NCI-H187 treated with DMSO at 0.1 percent for 48 hours (cell line): ENCODE measurements around the gene PDGFRA.
A peak's percentile ranks its signal among the peaks of the same experiment; 100 is the strongest.
"Not testable (repeated sequence)": the region's sequence is repeated elsewhere in the genome, so short reads cannot be mapped to it uniquely, and the experiment has no call there.

Experiments used
- DNase-seq: peaks from one replicate; lab custom pipeline; 2025; lab: John Stamatoyannopoulos, UW

Gene PDGFRA

GRCh38 chr4:54320826-54321685 lies 92.0 kb downstream of the PDGFRA start:
- no peak for DNase-seq

DNA sequence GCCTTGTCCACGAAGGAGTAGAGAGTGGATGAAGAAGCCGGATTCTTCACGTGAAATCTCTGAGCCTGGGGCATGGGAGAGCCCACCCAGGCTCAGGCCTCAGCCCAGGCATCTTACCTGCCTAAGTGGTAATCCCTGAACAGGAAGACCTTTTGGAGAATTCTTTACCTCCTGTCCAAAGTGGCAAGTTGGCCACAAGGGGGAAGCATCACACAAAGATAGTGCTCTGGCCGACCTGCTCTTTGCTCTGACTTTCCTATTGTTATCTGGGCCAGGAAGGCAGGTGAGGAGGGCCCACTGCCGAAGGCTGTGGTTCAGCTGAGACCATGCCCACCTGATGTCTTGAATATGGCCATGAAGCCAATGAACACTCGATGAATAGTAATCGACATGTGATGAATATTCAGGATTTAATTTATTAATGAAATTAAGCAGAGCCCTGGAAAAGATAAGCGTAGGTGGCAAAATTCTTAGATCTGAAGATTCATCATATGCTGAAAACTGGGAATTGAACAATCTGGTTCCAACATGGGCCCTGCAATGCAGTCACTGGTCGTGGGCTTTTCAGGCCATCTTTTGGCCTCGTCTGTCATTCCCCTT lies 93.8 kb downstream of the PDGFRA start:
- peak; percentile 33 for DNase-seq

DNA sequence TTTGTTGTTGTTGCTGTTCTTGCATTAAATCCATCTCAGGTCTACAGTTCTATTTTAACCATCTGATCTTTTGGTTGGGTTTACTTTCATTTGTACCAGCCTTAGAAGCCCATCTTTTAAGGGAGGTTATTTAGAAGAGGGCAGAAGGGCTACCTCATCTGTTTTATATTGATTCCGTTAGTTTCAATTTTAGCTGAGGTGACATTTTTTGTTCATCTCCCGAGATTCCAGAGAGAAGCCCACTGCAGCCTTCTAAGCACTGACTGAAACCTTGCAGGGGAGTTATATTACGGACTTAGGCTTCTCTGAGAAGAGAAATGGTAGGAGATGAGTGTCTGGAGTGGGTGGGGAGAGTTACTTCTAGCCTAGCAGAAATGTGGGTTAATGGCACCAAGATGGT lies 101.8 kb downstream of the PDGFRA start:
- no peak for DNase-seq

DNA sequence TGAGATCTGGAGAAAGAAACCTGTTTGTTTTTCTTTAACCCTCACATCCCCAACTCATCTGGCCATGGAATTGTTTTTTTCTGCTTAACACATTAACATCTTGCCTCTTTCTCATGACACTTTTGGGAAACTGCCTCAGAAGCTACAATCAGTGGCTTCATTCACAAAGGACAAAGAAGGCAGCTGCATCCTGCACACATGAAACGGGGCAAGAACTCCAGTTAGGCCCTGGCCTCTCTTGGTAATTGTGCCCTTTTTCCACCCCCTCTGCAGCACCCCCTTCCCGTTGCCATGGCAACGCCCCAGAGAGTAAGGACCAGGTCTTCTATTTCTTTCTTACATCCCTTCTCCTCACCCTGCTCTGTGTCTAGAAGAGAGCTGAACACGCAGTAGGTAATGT lies 103.4 kb downstream of the PDGFRA start:
- DNase-seq: no peak

DNA sequence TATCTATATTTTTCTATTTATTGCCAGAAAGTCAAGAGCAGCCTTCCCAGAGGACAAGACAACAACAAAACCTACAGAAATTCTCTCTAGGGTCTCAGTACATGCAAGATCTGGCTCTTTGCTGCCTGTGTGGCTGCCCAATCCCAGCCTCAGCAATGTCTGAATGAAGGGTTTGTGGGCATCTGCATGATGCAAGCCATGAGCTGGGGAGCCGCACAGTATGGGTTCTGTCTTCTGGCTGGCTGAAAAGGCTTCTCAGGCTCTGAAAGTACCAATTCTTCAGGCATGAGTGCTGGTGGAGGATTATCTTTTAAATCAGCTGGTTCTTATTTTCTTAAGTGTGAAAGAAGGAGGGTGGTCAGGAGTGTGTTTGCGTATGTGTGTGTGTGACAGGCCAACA lies 104.6 kb downstream of the PDGFRA start:
- no peak for DNase-seq

GRCh38 chr4:54334769-54335168 lies 105.7 kb downstream of the PDGFRA start:
- not testable (repeated sequence) for DNase-seq

DNA sequence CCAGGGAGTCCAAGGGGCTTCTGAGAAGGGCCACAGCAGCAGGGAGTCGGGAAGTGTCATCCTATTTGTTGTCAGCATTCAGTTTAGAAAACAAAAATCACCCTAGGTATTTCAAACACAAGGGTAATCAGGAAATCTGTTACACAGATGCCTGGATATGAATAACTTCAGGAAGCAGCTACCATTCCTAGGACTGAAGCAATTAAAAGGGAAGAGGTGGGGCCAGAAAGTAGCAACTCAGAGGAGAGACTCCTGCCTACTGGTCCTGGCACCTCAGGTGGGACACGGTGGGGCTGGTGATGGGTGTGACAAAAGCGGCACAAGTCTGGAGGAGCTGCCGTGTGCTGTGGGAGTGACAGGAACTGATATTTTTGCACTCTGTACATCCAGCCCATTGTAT lies 107.9 kb downstream of the PDGFRA start:
- no peak for DNase-seq

GRCh38 chr4:54342067-54342466 lies 113.0 kb downstream of the PDGFRA start:
- DNase-seq: not testable (repeated sequence)
